ENCODE data around the gene C12orf75.

The C12orf75 gene

GRCh38 chr12:105289114-105289904, 41.2 kb upstream of the C12orf75 start:
- TF ChIP-seq ZFX (IDR thresholded peaks at IDR 0.05) (no peak), CTCF (conservative IDR thresholded peaks at IDR 0.05) (no peak)
- H3K27ac ChIP-seq, result no peak overlapping the region

- TF ChIP-seq ZFX (IDR thresholded peaks at IDR 0.05) (no peak), CTCF (conservative IDR thresholded peaks at IDR 0.05) (no peak)
- H3K27ac ChIP-seq, result no peak overlapping the region
These were observed 39.0 kb upstream of the C12orf75 start for GRCh38 chr12:105291531-105291930.

GRCh38 chr12:105292705-105293104, 37.8 kb upstream of the C12orf75 start:
- H3K27ac ChIP-seq, result no peak overlapping the region
- no peak for TF ChIP-seq CTCF (conservative IDR thresholded peaks at IDR 0.05)

GRCh38 chr12:105293187-105293586, 37.3 kb upstream of the C12orf75 start:
- H3K27ac ChIP-seq, result no peak overlapping the region
- TF ChIP-seq ZFX (IDR thresholded peaks at IDR 0.05) (no peak), CTCF (conservative IDR thresholded peaks at IDR 0.05) (no peak)

GRCh38 chr12:105294161-105294560, 36.3 kb upstream of the C12orf75 start:
- no peak overlapping the region for H3K27ac ChIP-seq
- TF ChIP-seq CTCF (conservative IDR thresholded peaks at IDR 0.05) (no peak), ZFX (IDR thresholded peaks at IDR 0.05) (no peak)

GRCh38 chr12:105294886-105295479, 35.5 kb upstream of the C12orf75 start:
- no peak overlapping the region for H3K27ac ChIP-seq
- no peak for TF ChIP-seq CTCF (conservative IDR thresholded peaks at IDR 0.05)
- no peak for TF ChIP-seq ZFX (IDR thresholded peaks at IDR 0.05)
